Measurements from ENCODE around the gene DISP3.
A peak's percentile ranks its signal among the peaks of the same experiment; 100 is the strongest.

DISP3 gene

GRCh38 chr1:11461531-11462137, 17.3 kb upstream of the DISP3 start:
- DNase-seq (ENCODE audit: low read depth in 2 of 3, low spot score in 1 of 3), result no peak

GRCh38 chr1:11462224-11462923, 16.6 kb upstream of the DISP3 start:
- no peak for DNase-seq (ENCODE audit: low read depth in 2 of 3, low spot score in 1 of 3)

DNA sequence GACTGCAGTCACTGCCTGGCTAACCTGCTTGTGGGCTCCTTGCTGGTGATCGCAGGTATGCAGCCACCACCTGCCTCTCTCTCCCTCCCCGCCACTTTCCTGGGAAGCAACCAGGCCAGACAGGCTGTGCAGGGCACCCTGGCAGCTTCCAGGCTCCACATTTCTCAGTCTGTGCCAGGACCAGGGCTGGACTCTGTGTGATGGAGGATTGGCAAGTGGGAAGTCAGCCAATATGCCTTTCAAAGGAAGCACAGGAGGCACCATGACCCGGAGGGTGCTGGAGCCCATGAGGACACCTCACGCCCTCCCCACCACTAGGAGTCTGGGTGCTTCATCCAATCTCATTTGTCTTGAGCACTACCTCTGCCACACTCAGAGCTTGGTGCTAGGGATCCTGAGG, 15.8 kb upstream of the DISP3 start:
- DNase-seq (ENCODE audit: low read depth in 2 of 3, low spot score in 1 of 3), result no peak

DNA sequence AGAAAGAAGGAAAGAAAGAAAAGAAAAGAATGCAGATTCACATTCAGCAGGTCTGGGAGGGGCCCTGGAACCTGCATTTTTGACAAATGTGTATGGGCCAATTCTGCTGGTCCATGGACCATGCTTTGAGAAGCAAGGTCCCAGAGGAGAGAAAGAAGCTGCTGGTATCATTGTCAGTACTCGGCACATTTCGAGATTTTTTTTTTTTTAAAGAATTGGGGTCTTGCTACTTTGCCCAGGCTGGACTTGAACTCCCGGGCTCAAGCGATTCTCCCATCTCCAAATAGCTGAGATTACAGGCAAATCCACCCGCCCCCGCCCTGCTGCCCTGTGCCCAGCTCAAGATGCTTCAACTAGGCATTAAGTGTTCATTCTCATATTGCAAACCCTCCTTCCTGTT, 13.6 kb upstream of the DISP3 start:
- no peak for DNase-seq (ENCODE audit: low read depth in 2 of 3, low spot score in 1 of 3)

DNA sequence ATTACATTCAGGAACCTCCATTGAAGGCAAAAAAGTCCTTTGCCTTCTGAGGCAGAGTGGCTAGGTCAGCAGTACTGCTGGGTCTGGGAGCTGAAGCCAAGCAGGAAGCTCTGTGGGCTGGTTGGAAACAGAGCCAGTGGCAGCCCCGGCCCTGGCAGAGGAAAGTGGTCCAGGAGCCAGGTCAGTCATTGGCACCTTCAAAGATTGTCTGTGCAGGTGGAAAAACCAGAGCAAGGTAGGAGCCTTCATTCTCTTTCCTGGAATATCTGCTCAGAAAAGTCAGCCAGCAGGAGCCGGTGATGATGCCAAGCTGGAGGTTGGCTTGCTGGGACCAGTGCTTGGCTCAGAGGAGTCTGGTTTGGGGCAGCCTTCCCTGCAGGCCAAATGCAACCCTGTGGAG, 12.5 kb upstream of the DISP3 start:
- DNase-seq (ENCODE audit: low read depth in 2 of 3, low spot score in 1 of 3), result no peak

DNA sequence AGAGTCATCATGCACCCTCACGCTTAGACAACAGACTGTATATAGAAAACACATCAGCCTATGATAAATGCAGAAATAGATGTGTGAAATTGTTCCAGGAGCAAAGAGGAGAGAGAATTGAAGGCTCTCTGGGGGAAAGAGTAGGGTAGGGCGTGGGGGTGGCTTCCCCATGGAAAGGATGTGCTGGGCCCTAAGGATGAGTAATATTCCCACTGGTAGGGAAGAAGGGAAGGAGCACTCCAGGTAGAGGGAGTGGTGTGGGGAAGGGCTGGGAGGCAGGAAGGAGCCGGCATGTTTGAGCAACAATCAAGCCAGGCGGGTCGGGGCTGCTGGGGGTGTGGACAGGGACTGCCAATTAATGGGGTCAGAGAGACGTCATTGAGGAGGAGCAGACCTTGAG, 10.1 kb upstream of the DISP3 start:
- no peak for DNase-seq (ENCODE audit: low read depth in 2 of 3, low spot score in 1 of 3)

DNA sequence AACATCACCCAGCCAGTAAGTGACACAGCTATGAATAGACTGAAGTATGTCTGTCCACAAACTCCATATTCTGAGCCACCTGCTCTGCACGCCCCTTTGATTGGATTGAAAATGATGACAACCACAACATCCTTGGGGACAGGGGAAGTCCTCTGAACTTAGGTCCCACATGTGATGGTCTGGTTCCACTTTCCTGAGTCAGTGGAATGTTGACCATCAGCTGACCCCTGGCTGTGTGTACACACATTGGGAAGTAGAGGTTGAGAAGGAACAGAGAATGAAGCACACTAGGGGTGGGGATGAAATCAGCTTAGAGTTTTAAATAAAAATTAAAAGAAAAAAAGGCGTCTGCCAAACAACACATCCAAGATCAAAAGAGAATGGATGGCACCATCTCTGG, 8.0 kb upstream of the DISP3 start:
- DNase-seq (ENCODE audit: low read depth in 2 of 3, low spot score in 1 of 3), result no peak

GRCh38 chr1:11471473-11471872, 7.5 kb upstream of the DISP3 start:
- DNase-seq (ENCODE audit: low read depth in 2 of 3, low spot score in 1 of 3), result no peak

- no peak for DNase-seq (ENCODE audit: low read depth in 2 of 3, low spot score in 1 of 3)
These were observed 6.7 kb upstream of the DISP3 start for GRCh38 chr1:11472284-11472683.

- no peak for DNase-seq (ENCODE audit: low read depth in 2 of 3, low spot score in 1 of 3)
These were observed 6.2 kb upstream of the DISP3 start for GRCh38 chr1:11472741-11473140.

GRCh38 chr1:11473491-11474034, 5.4 kb upstream of the DISP3 start:
- DNase-seq (ENCODE audit: low read depth in 2 of 3, low spot score in 1 of 3), result peak in 1 of 3 donors; percentile 10

DNA sequence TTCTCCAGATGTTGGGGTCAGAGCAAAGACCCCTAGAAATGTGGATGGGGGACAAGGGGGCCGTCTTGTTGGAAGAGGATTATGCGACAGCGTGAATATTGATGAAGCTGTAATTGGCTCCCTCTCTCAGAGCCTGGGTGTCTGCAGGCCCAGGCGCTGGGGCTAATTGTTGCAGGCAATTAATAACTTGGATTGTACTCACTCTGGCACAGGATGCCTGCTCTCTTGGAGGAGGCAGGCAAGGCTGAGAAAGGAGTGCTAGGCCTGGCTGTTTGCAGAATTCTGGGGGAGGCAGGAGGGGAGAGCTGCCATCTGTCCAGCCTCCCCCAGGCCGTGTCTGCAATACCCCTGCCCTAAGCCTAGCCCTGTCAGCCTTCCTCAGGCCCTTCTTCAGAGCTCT, 4.1 kb upstream of the DISP3 start:
- DNase-seq (ENCODE audit: low read depth in 2 of 3, low spot score in 1 of 3), result no peak

DNA sequence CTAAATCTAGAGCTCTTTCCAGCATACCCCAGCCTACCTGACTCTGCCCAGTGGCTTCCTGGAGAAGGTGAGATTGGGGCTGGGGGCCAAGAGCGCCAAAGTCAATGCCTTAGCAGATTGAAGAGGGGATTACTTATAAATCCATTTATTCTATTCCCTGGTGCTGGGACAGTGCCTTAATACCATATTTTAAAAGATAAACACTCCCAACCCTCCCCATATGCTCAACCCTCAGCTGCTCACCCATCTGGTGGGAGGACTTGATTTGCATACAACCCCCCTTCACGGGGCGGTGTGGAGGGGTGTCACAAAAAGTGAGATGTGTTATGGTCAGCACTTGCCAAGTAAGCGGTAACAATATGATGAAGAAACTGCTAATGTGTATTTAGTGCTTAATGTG, 3.2 kb upstream of the DISP3 start:
- DNase-seq (ENCODE audit: low read depth in 2 of 3, low spot score in 1 of 3), result no peak

DNA sequence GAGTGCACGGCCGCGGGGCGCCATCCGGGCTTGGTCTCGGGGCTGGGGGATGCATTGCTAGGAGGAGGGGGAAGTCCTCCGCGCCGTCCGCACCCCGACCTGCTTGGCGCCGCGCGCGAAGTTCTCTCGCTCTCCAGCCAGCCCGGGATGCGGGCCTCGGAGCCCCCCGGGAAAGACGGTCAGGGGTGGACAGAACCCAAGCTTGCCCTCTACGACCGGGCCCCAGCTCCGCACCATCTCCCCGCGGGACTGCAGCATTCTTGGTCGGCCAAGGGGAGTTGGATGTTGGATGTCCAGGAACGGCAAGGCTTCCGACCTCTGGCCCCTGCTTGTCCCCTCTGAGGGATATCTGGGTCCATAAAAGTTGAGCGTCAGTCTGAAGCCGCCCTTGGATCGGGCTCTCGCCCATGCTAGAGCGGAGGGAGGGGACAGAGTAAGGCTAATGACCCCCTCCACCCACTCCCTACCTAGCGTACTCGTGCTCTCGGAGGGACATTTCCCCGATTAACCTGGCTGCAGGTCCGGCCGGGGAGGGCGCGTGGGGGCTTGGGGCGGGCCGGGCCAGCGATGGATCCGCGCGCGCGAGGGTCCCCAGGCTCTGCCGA, 522 bp downstream of the DISP3 start:
- DNase-seq (ENCODE audit: low read depth in 2 of 3, low spot score in 1 of 3), result no peak

DNA sequence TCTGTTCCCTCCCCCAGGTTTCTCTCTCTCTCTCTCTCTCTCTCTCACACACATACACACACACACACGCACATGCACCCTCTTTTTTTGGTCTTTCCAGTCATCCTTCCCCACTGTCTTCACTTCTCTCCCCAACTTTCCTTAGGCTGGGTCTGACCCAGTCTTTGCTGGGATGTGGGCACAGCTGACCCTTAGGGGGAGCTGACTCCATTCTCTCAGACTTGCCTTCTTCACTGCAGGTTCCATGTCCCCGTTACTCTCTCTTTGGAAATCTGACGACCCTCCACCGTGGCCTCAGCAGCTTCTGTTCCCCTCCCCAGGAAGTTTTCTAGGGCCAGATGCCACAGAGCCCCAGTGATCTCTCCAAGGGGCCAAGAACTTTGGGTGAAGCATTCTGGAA, 2.1 kb downstream of the DISP3 start:
- DNase-seq (ENCODE audit: low read depth in 2 of 3, low spot score in 1 of 3), result no peak

DNA sequence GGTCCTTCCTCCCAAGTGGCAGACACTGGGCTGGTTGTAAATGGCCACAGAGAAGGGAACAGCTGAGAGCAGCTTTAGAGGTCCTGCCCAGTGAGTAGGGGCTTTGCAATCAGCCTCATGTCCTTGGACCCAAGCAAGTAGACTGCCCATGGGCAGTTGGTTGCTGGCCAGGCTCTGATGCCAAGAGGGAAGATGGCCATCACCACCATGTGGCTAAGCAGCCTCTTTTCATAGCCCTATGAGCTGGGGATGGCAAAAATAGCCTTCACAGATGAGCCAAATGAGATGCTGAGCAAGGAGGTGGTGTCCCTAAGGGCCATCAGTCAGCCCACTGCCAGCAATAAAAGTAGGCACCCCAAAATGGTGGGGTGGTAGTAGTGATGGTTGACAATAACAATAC, 3.2 kb downstream of the DISP3 start:
- no peak for DNase-seq (ENCODE audit: low read depth in 2 of 3, low spot score in 1 of 3)

DNA sequence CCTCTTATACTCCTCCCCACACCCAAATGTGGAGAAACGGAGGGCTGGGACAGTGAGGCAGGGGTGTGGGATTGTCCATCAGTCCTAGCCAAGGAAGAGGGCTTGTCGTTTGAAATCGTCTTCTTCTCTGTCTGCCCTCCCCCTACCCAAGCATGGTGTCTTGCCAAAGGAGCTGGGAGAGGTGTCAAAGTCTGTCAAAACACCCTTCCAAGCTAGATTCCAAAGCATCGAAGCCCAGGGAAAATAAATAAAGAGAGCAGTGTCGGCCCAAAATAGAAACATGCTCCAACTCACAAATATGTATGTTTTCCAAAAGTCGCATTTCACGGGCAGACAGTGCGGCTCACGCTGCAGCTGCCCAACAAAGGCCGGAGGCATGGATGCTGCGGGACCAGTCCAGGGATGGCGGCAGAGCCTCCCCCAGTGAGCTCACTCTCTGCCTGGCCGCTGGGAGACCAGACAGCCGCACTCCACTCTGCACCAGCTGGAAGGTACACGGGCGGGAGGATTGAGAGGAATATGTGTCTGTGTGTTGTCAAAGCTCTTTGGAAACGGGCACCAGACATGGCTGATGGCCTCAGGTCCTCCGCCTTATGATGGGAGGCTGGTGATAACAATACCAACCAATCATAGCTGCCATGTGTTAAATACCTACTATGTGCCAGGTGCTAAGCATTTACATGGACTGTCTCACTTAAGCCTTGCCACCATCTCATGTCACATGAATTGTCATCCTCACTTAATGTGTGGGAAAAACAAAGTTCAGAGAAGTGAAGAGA, 3.9 kb downstream of the DISP3 start:
- no peak for DNase-seq (ENCODE audit: low read depth in 2 of 3, low spot score in 1 of 3)

DNA sequence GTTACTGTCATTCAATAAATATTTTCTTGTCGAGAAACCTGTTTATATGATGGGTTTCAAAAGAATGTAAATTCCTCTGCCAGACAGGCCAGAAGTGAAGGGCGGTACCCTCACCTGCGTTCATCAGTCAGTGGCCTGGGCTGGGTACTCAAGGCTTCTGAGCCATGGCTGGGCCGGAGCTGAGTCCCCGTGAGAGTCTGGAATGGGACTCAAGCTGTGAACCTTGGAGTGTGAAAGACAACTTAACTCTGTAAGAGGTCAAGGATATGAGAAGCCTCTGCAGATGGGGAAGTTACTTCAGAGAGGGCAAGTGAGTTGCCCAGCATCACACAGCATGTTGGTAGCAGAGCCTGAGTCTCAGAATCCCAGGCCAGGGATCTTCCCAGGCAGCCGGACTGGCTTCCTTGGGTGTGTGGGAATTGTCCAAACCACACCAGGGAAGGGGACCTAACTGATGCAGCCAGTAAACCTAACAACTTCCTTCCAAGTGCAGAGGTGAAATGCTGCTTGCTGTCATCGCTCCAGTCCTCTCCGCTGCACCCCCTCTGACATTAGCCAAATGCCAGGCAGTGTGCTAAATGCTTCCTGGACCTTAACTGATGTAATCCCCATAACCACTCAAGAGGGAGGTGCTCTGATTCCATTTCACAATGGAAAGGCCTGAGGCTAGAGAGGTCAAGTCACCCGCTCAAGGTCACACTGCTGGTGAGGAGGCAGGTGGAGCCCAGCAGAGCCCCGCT, 4.8 kb downstream of the DISP3 start:
- DNase-seq (ENCODE audit: low read depth in 2 of 3, low spot score in 1 of 3), result no peak

- no peak for DNase-seq (ENCODE audit: low read depth in 2 of 3, low spot score in 1 of 3)
These were observed 5.3 kb downstream of the DISP3 start for GRCh38 chr1:11484321-11484655.

GRCh38 chr1:11485191-11485590, 6.2 kb downstream of the DISP3 start:
- DNase-seq (ENCODE audit: low read depth in 2 of 3, low spot score in 1 of 3), result no peak

All from stimulated activated CD4-positive, alpha-beta T cell treated with anti-CD3 and anti-CD28 coated beads, Interleukin-12 subunit alpha, Interleukin-12 subunit beta, amount 100 ng/mL, for 48 hours (primary cell).